Mucosa of stomach (tissue), 1 donor: ENCODE data around the gene GSDMA.

ENCODE experiments used
- H3K27me3 ChIP-seq: one replicate; pipeline ENCODE4 v1.7.0; 2013; ENCODE audit warnings: mild to moderate bottlenecking, low read length; ENCODE audit not compliant: control insufficient read depth, insufficient read depth
- H3K36me3 ChIP-seq: one replicate; pipeline ENCODE4 v1.7.0; 2013; ENCODE audit warnings: low read length; ENCODE audit not compliant: control insufficient read depth, insufficient read depth
- H3K4me1 ChIP-seq: one replicate; pipeline ENCODE4 v1.7.0; 2013; ENCODE audit warnings: mild to moderate bottlenecking, low read length; ENCODE audit not compliant: control insufficient read depth, insufficient read depth
- H3K4me3 ChIP-seq: one replicate; pipeline ENCODE4 v1.7.0; 2013; ENCODE audit warnings: low read length
- H3K9ac ChIP-seq: one replicate; pipeline ENCODE4 v1.7.0; 2013; ENCODE audit warnings: mild to moderate bottlenecking, low read length, moderate library complexity
- H3K9me3 ChIP-seq: one replicate; pipeline ENCODE4 v1.7.0; 2013; ENCODE audit warnings: mild to moderate bottlenecking, low read length, moderate library complexity; ENCODE audit not compliant: control insufficient read depth
- donor health status: Pancreatic carcinoma.

Gene GSDMA

GRCh38 chr17:39952680-39953470 is 9.9 kb upstream of the GSDMA start:
- Histone ChIP-seq H3K4me3 (peak overlapping the region; percentile 46), H3K4me1 (peaks cover 20% of the 10 kb centered on the region), H3K9ac (peak overlapping the region; percentile 68)

GRCh38 chr17:39953471-39953888 is 9.3 kb upstream of the GSDMA start:
- peaks cover 20% of the 10 kb centered on the region for H3K4me1 ChIP-seq
- H3K27me3 ChIP-seq = no peaks in the 10 kb centered on the region
- H3K9ac ChIP-seq = peak overlapping the region; percentile 51
- no peak overlapping the region for H3K4me3 ChIP-seq
- no peaks in the 10 kb centered on the region for H3K36me3 ChIP-seq
- H3K9me3 ChIP-seq = no peaks in the 10 kb centered on the region

More at GRCh38 chr17:39952680-39953470, 9.9 kb upstream of the GSDMA start:
- no peaks in the 10 kb centered on the region for H3K36me3 ChIP-seq
- H3K9me3 ChIP-seq = no peaks in the 10 kb centered on the region
- H3K27me3 ChIP-seq = no peaks in the 10 kb centered on the region

- no peaks in the 10 kb centered on the region for H3K36me3 ChIP-seq
- H3K9ac ChIP-seq = no peak overlapping the region
- H3K4me1 ChIP-seq = peaks cover 21% of the 10 kb centered on the region
- H3K27me3 ChIP-seq = no peaks in the 10 kb centered on the region
- no peak overlapping the region for H3K4me3 ChIP-seq
- no peaks in the 10 kb centered on the region for H3K9me3 ChIP-seq
Observed at GRCh38 chr17:39954876-39955275, 7.9 kb upstream of the GSDMA start.

- H3K9ac ChIP-seq = no peak overlapping the region
- H3K27me3 ChIP-seq = no peaks in the 10 kb centered on the region
- peaks cover 28% of the 10 kb centered on the region for H3K4me1 ChIP-seq
- no peaks in the 10 kb centered on the region for H3K9me3 ChIP-seq
- no peak overlapping the region for H3K4me3 ChIP-seq
- H3K36me3 ChIP-seq = no peaks in the 10 kb centered on the region
Observed at GRCh38 chr17:39955726-39956225, 7.0 kb upstream of the GSDMA start.

GRCh38 chr17:39960524-39961041 is 2.2 kb upstream of the GSDMA start:
- no peaks in the 10 kb centered on the region for H3K9me3 ChIP-seq
- H3K4me3 ChIP-seq = no peak overlapping the region
- peaks cover 24% of the 10 kb centered on the region for H3K4me1 ChIP-seq
- no peaks in the 10 kb centered on the region for H3K36me3 ChIP-seq
- H3K9ac ChIP-seq = no peak overlapping the region
- peaks cover 3% of the 10 kb centered on the region for H3K27me3 ChIP-seq

- peaks cover 5% of the 10 kb centered on the region for H3K27me3 ChIP-seq
- no peaks in the 10 kb centered on the region for H3K9me3 ChIP-seq
- H3K9ac ChIP-seq = no peak overlapping the region
- no peaks in the 10 kb centered on the region for H3K36me3 ChIP-seq
- peaks cover 24% of the 10 kb centered on the region for H3K4me1 ChIP-seq
- no peak overlapping the region for H3K4me3 ChIP-seq
Observed at GRCh38 chr17:39963829-39964228, 1.0 kb downstream of the GSDMA start.

- Histone ChIP-seq H3K9me3 (no peaks in the 10 kb centered on the region), H3K9ac (no peak overlapping the region), H3K27me3 (peaks cover 5% of the 10 kb centered on the region), H3K36me3 (no peaks in the 10 kb centered on the region), H3K4me3 (no peak overlapping the region), H3K4me1 (peaks cover 18% of the 10 kb centered on the region)
Observed at GRCh38 chr17:39965017-39965699, 2.4 kb downstream of the GSDMA start.

GRCh38 chr17:39966771-39967170 is 4.0 kb downstream of the GSDMA start:
- Histone ChIP-seq H3K4me1 (peaks cover 8% of the 10 kb centered on the region), H3K4me3 (no peak overlapping the region), H3K9ac (no peak overlapping the region), H3K27me3 (peaks cover 12% of the 10 kb centered on the region), H3K36me3 (no peaks in the 10 kb centered on the region), H3K9me3 (no peaks in the 10 kb centered on the region)

GRCh38 chr17:39968761-39969160 is 6.0 kb downstream of the GSDMA start:
- Histone ChIP-seq H3K4me1 (no peaks in the 10 kb centered on the region), H3K27me3 (peaks cover 12% of the 10 kb centered on the region), H3K4me3 (no peak overlapping the region), H3K9me3 (no peaks in the 10 kb centered on the region), H3K36me3 (no peaks in the 10 kb centered on the region), H3K9ac (no peak overlapping the region)

GRCh38 chr17:39969375-39969774 is 6.6 kb downstream of the GSDMA start:
- no peak overlapping the region for H3K4me3 ChIP-seq
- H3K36me3 ChIP-seq = no peaks in the 10 kb centered on the region
- no peaks in the 10 kb centered on the region for H3K9me3 ChIP-seq
- H3K27me3 ChIP-seq = peaks cover 12% of the 10 kb centered on the region
- no peak overlapping the region for H3K9ac ChIP-seq
- no peaks in the 10 kb centered on the region for H3K4me1 ChIP-seq

- Histone ChIP-seq H3K27me3 (peaks cover 16% of the 10 kb centered on the region), H3K9ac (no peak overlapping the region), H3K9me3 (no peaks in the 10 kb centered on the region), H3K4me1 (no peaks in the 10 kb centered on the region), H3K36me3 (no peaks in the 10 kb centered on the region), H3K4me3 (no peak overlapping the region)
Observed at GRCh38 chr17:39970157-39970692, 7.4 kb downstream of the GSDMA start.

GRCh38 chr17:39971076-39971603 is 8.3 kb downstream of the GSDMA start:
- H3K36me3 ChIP-seq = no peaks in the 10 kb centered on the region

More at GRCh38 chr17:39971076-39971603, 8.3 kb downstream of the GSDMA start:
- Histone ChIP-seq H3K4me3 (no peak overlapping the region), H3K9ac (no peak overlapping the region), H3K4me1 (no peaks in the 10 kb centered on the region), H3K27me3 (peaks cover 11% of the 10 kb centered on the region), H3K9me3 (no peaks in the 10 kb centered on the region)
